Uterus (tissue), 4 donors: ENCODE data around the gene AK2. TPM values are rescaled to one million over a fixed set of nuclear protein-coding genes. Genes with fewer than 3 reads are reported as not detected.
"Not testable (repeated sequence)": the region's sequence is repeated elsewhere in the genome, so short reads cannot be mapped to it uniquely, and the experiment has no call there.

Experiments
- DNase-seq, 2 donors: peaks; one replicate each; pipeline ENCODE4 v3.0.0-alpha.2; 2019 to 2020
- H3K27ac ChIP-seq, 2 donors: fragments of 200-600 bp; sonication (generic); 1 replicate in 1 of 2; 2 replicates in 1 of 2; pipeline ENCODE4 v1.5.1; 2016 to 2018
- H3K27me3 ChIP-seq, 2 donors: fragments of 200-600 bp; sonication (generic); one replicate each; pipeline ENCODE4 v1.5.1; 2018 to 2019; ENCODE audit warnings: control low read depth in 1 of 2
- H3K36me3 ChIP-seq, 2 donors: fragments of 200-600 bp; sonication (generic); one replicate each; pipeline ENCODE4 v1.5.1; 2019; ENCODE audit warnings: control low read depth in 1 of 2
- H3K4me1 ChIP-seq, 2 donors: fragments of 200-600 bp; sonication (generic); one replicate each; pipeline ENCODE4 v1.5.1; 2018 to 2019; ENCODE audit warnings: control low read depth in 1 of 2
- H3K4me3 ChIP-seq, 2 donors: fragments of 200-600 bp; sonication (generic); 1 replicate in 1 of 2; 2 replicates in 1 of 2; pipeline ENCODE4 v1.5.1; 2018 to 2019; ENCODE audit warnings: mild to moderate bottlenecking in 1 of 2
- H3K9me3 ChIP-seq, 2 donors: fragments of 200-600 bp; sonication (generic); one replicate each; pipeline ENCODE4 v1.5.1; 2019; ENCODE audit warnings: control low read depth in 1 of 2
- POLR2A ChIP-seq, 2 donors: fragments of 450-650 bp; IDR thresholded peaks; one replicate each; pipeline ENCODE4 v1.6.1; 2016; ENCODE audit warnings: antibody characterized with exemption in 2 of 2, mild to moderate bottlenecking in 1 of 2, moderate library complexity in 1 of 2
- intact Hi-C: fragments of 100-400 bp; cut with DNase I; formaldehyde crosslinking; loops from one replicate; pipeline ENCODE4 v1.15.1; 2023; ENCODE audit warnings: low total_unique reads
- total RNA-seq, 4 donors: library from RNA; depleted of rRNA in 3 of 4; stranded (reverse); fragments of >200 nt in 3 of 4; gene quantifications; one replicate each; pipeline versions ENCODE4 v1.1.0 to v1.2.4, GENCODE V29; 2014 to 2023
- TF ChIP-seq, protein P1 (sequence below), 4 experiments: fragments of 200-600 bp in 2 of 4; fragments of 450-650 bp in 2 of 4; sonication (generic) in 2 of 4; IDR thresholded peaks; one replicate each; pipeline ENCODE4 v1.5.1; 2016 to 2019; ENCODE audit warnings: antibody characterized with exemption in 4 of 4, mild to moderate bottlenecking in 2 of 4, moderate library complexity in 1 of 4
- donor health status: DM: yes; HTN: yes; CAD: no.

AK2 gene
- total RNA-seq, 4 donors from 2014 or later: 47.6 to 126 (median 89.2) TPM

DNA sequence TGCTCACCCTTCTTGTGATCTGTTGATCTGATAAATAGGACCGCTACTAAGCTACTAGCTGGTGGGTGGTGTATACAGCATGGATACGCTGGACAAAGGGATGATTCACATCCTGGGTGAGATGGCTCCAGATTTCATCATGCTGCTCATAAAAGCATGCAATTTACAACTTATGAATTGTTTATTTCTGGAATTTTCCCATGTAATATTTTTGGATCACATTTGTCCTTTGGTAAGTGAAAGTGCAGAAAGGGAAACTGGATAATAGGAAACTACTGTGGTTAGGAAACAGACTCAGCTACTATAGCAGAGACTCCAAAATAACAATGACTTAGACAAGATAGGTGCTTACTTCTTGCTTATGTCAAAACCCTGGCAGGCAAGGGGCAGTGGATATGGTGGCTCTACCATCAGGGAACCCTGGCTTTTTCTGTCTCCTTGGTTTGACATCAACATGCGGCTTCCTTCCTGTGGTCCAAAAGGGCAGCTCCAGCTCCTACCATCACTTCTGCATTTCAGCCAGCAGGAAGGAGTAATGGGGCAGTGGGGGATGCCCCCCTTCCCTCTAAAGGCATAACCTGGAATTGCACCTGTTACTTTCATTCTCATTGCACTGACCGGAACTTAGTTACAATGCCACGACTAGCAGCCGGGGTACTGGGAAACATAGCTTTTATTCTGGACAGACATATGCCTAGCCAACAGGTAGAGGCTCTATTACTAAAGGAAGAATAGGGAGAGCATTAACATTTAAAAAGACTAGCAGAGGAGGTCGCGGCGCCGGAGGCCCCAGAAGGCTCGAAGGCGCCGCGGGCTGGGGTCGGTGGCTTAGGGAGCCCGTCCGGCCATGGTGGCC lies 13.8 kb upstream of the AK2 start:
- TF ChIP-seq POLR2A (IDR thresholded peaks at IDR 0.05): no peak
- TF ChIP-seq, protein P1, sequence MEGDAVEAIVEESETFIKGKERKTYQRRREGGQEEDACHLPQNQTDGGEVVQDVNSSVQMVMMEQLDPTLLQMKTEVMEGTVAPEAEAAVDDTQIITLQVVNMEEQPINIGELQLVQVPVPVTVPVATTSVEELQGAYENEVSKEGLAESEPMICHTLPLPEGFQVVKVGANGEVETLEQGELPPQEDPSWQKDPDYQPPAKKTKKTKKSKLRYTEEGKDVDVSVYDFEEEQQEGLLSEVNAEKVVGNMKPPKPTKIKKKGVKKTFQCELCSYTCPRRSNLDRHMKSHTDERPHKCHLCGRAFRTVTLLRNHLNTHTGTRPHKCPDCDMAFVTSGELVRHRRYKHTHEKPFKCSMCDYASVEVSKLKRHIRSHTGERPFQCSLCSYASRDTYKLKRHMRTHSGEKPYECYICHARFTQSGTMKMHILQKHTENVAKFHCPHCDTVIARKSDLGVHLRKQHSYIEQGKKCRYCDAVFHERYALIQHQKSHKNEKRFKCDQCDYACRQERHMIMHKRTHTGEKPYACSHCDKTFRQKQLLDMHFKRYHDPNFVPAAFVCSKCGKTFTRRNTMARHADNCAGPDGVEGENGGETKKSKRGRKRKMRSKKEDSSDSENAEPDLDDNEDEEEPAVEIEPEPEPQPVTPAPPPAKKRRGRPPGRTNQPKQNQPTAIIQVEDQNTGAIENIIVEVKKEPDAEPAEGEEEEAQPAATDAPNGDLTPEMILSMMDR (IDR thresholded peaks at IDR 0.05): no peak
- DNase-seq: no peak
- Histone ChIP-seq H3K27ac (no peak overlapping the region), H3K36me3 (no peaks in the 10 kb centered on the region), H3K27me3 (no peaks in the 10 kb centered on the region), H3K4me3 (no peak overlapping the region), H3K4me1 (no peaks in the 10 kb centered on the region), H3K9me3 (no peaks in the 10 kb centered on the region)
- intact Hi-C loops: no loop called here

DNA sequence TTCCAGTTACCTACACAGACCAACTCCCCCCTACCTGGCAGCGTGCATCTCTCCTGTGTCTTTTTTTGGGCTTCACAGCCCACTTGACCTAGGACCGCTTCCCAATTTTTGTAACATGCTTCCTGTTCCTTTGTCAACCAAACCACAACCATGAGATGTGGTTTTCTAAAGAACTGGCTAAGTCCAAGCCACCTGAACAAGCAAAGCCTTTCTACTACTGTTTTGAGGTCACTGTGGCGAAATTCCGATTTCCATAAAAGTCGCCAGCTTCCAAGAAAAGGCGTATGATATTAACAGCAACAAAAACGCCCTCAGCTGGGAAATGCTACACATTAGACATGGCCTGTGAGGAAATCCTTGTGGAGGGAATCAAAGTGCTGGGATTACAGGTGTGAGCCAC lies 12.7 kb upstream of the AK2 start:
- H3K4me1 ChIP-seq: no peaks in the 10 kb centered on the region
- intact Hi-C loops: no loop called here
- H3K9me3 ChIP-seq: no peaks in the 10 kb centered on the region
- H3K27ac ChIP-seq: no peak overlapping the region
- H3K27me3 ChIP-seq: no peaks in the 10 kb centered on the region
- TF ChIP-seq POLR2A (IDR thresholded peaks at IDR 0.05): no peak
- TF ChIP-seq, protein P1 (IDR thresholded peaks at IDR 0.05): no peak
- no peak overlapping the region for H3K4me3 ChIP-seq
- no peak for DNase-seq
- H3K36me3 ChIP-seq: no peaks in the 10 kb centered on the region

GRCh38 chr1:33048426-33048825 lies 11.7 kb upstream of the AK2 start:
- Histone ChIP-seq H3K27me3 (no peaks in the 10 kb centered on the region), H3K4me1 (no peaks in the 10 kb centered on the region), H3K4me3 (no peak overlapping the region), H3K36me3 (no peaks in the 10 kb centered on the region), H3K9me3 (no peaks in the 10 kb centered on the region), H3K27ac (no peak overlapping the region)
- TF ChIP-seq, protein P1 (IDR thresholded peaks at IDR 0.05): no peak
- TF ChIP-seq POLR2A (IDR thresholded peaks at IDR 0.05): no peak
- DNase-seq: no peak
- intact Hi-C loops: no loop called here

- H3K27me3 ChIP-seq: no peaks in the 10 kb centered on the region
- no peak overlapping the region for H3K27ac ChIP-seq
- no peaks in the 10 kb centered on the region for H3K36me3 ChIP-seq
- H3K9me3 ChIP-seq: no peaks in the 10 kb centered on the region
- TF ChIP-seq, protein P1 (IDR thresholded peaks at IDR 0.05): no peak
- no peak for TF ChIP-seq POLR2A (IDR thresholded peaks at IDR 0.05)
- H3K4me1 ChIP-seq: no peaks in the 10 kb centered on the region
- intact Hi-C loops: no loop called here
- no peak overlapping the region for H3K4me3 ChIP-seq
- DNase-seq: no peak
These were observed 11.2 kb upstream of the AK2 start for GRCh38 chr1:33047839-33048305.

GRCh38 chr1:33047290-33047689 lies 10.6 kb upstream of the AK2 start:
- intact Hi-C loops: no loop called here
- H3K9me3 ChIP-seq: no peaks in the 10 kb centered on the region
- TF ChIP-seq, protein P1 (IDR thresholded peaks at IDR 0.05): no peak
- no peak overlapping the region for H3K27ac ChIP-seq
- H3K27me3 ChIP-seq: no peaks in the 10 kb centered on the region
- H3K4me3 ChIP-seq: no peak overlapping the region
- no peaks in the 10 kb centered on the region for H3K4me1 ChIP-seq
- H3K36me3 ChIP-seq: no peaks in the 10 kb centered on the region
- DNase-seq: no peak

GRCh38 chr1:33046234-33046633 lies 9.6 kb upstream of the AK2 start:
- intact Hi-C loops: not testable (repeated sequence)

More at GRCh38 chr1:33046234-33046633, 9.6 kb upstream of the AK2 start:
- not testable (repeated sequence) for H3K27me3 ChIP-seq, H3K36me3 ChIP-seq, H3K27ac ChIP-seq, H3K4me3 ChIP-seq, H3K4me1 ChIP-seq, H3K9me3 ChIP-seq, DNase-seq
